B cell (primary cell): ENCODE data around the gene TBPL2. TPM values are rescaled to one million over a fixed set of nuclear protein-coding genes. Genes with fewer than 3 reads are reported as not detected.

Experiments used
- ATAC-seq: fragments of 200-7000 bp; cut with Tn5 transposase; one replicate; pipeline ENCODE4 v1.10.0; 2021; ENCODE audit warnings: low read depth, mild to moderate bottlenecking, moderate number of reproducible peaks, moderate library complexity
- CTCF ChIA-PET: fragments of 350-600 bp; sonication (Branson Sonifier 250); formaldehyde crosslinking; loops from one replicate; lab custom pipeline; 2021; ENCODE audit warnings: antibody characterized with exemption, inconsistent platforms; lab: Charles Lee
- POLR2A ChIA-PET: fragments of 350-600 bp; sonication (Branson Sonifier 250); formaldehyde crosslinking; loops from one replicate; lab custom pipeline; 2021; ENCODE audit warnings: antibody characterized with exemption; lab: Charles Lee
- DNase-seq: peaks from one replicate; pipeline ENCODE4 v3.0.0; 2013
- H2AFZ ChIP-seq: 2 replicates; pipeline ENCODE4 v1.6.1; 2012; ENCODE audit warnings: mild to moderate bottlenecking, low read depth, low read length; ENCODE audit not compliant: insufficient read depth, poor library complexity, severe bottlenecking
- H3K27ac ChIP-seq, 2 donors: 1 replicate in 1 of 2; 2 replicates in 1 of 2; pipeline ENCODE4 v1.5.1; 2012 to 2013; ENCODE audit warnings: low read length in 2 of 2, mild to moderate bottlenecking in 2 of 2, moderate library complexity in 1 of 2
- H3K27me3 ChIP-seq, 4 experiments: fragments of 200-600 bp in 1 of 4; sonication (generic) in 1 of 4; replicated peaks in 1 of 4; 1 replicate in 2 of 4; 2 replicates in 2 of 4; pipeline versions ENCODE4 v1.6.1 to v1.7.0; 2013 to 2016; ENCODE audit warnings: low read length in 3 of 4, mild to moderate bottlenecking in 2 of 4, mixed read lengths in 1 of 4, moderate library complexity in 1 of 4; ENCODE audit not compliant: insufficient read depth in 4 of 4, control insufficient read depth in 3 of 4; ENCODE audit errors: control extremely low read depth in 1 of 4
- H3K36me3 ChIP-seq, 2 experiments: replicated peaks in 1 of 2; 1 replicate in 1 of 2; 2 replicates in 1 of 2; pipeline versions ENCODE4 v1.6.1 to v1.7.1; 2013; ENCODE audit warnings: low read length in 1 of 2; ENCODE audit not compliant: insufficient read depth in 2 of 2, control insufficient read depth in 1 of 2; ENCODE audit errors: control extremely low read depth in 1 of 2, extremely low read depth in 1 of 2
- H3K4me1 ChIP-seq, 2 donors: fragments of 200-600 bp in 1 of 2; sonication (generic) in 1 of 2; 1 replicate in 1 of 2; 2 replicates in 1 of 2; pipeline versions ENCODE4 v1.5.1 to v1.6.1; 2013 to 2017; ENCODE audit warnings: low read length in 2 of 2; ENCODE audit not compliant: control insufficient read depth in 2 of 2, insufficient read depth in 2 of 2
- H3K4me2 ChIP-seq: replicated peaks from 2 replicates; pipeline ENCODE3; 2012; ENCODE audit warnings: mild to moderate bottlenecking, low read depth, low read length; ENCODE audit not compliant: poor library complexity, severe bottlenecking
- H3K4me3 ChIP-seq, 5 experiments: fragments of 200-600 bp in 1 of 5; sonication (generic) in 1 of 5; 1 replicate in 3 of 5; 2 replicates in 2 of 5; pipeline versions ENCODE4 v1.5.1 to v1.7.0; 2011 to 2016; ENCODE audit warnings: low read length in 4 of 5, mild to moderate bottlenecking in 4 of 5, low read depth in 2 of 5, control low read depth in 1 of 5, moderate library complexity in 1 of 5; ENCODE audit not compliant: insufficient read depth in 1 of 5; ENCODE audit errors: control extremely low read depth in 1 of 5, extremely low read depth in 1 of 5
- H3K79me2 ChIP-seq: fragments of 200-600 bp; sonication (generic); one replicate; pipeline ENCODE4 v1.6.0; 2016; ENCODE audit warnings: low read length; ENCODE audit not compliant: control insufficient read depth, insufficient read depth
- H3K9ac ChIP-seq: fragments of 200-600 bp; sonication (generic); 2 replicates; pipeline ENCODE4 v1.6.1; 2017; ENCODE audit warnings: mild to moderate bottlenecking, low read length, moderate library complexity
- H3K9me3 ChIP-seq, 3 donors: one replicate each; pipeline versions ENCODE4 v1.6.1 to v1.7.1; 2013; ENCODE audit warnings: low read length in 2 of 3; ENCODE audit not compliant: control insufficient read depth in 2 of 3, insufficient read depth in 1 of 3; ENCODE audit errors: control extremely low read depth in 1 of 3
- H4K20me1 ChIP-seq: 2 replicates; pipeline ENCODE4 v1.6.0; 2012; ENCODE audit warnings: mild to moderate bottlenecking, low read length; ENCODE audit not compliant: insufficient read depth, control insufficient read depth, poor library complexity, severe bottlenecking
- H3K27ac Mint-ChIP-seq: one replicate; pipeline ENCODE4 v1.8.0; 2021; ENCODE audit warnings: mixed read lengths
- H3K27me3 Mint-ChIP-seq: one replicate; pipeline ENCODE4 v1.8.0; 2021; ENCODE audit warnings: mixed read lengths
- H3K4me1 Mint-ChIP-seq: one replicate; pipeline ENCODE4 v1.8.0; 2021; ENCODE audit warnings: mixed read lengths
- H3K4me3 Mint-ChIP-seq: one replicate; pipeline ENCODE4 v1.8.0; 2021; ENCODE audit warnings: mixed read lengths
- H3K9me3 Mint-ChIP-seq: one replicate; pipeline ENCODE4 v1.8.0; 2022; ENCODE audit warnings: mixed read lengths; ENCODE audit not compliant: insufficient read depth
- CTCF ChIP-seq: fragments of 200-600 bp; IDR thresholded peaks from one replicate; pipeline ENCODE4 v1.8.0; 2022; ENCODE audit warnings: antibody characterized with exemption, mild to moderate bottlenecking
- EZH2 ChIP-seq: IDR thresholded peaks from 2 replicates; pipeline ENCODE4 v1.6.1; 2012; ENCODE audit warnings: borderline replicate concordance, low read depth, mild to moderate bottlenecking, moderate library complexity, low read length; ENCODE audit not compliant: insufficient read depth, poor library complexity, severe bottlenecking
- WGBS: methylation state at CpG from one replicate; pipeline ENCODE4 v1.1.5; 2013; ENCODE audit warnings: missing lambda C conversion rate; ENCODE audit not compliant: insufficient coverage; 5-methylcytosine and 5-hydroxymethylcytosine counted together
- intact Hi-C: fragments of 100-400 bp; cut with micrococcal nuclease; formaldehyde crosslinking; loops from one replicate; pipeline ENCODE4 v1.10.0; 2022
- polyA plus RNA-seq: library from polyadenylated mRNA; depleted of rRNA; stranded (reverse); fragments of >200 nt; gene quantifications from 2 replicates; pipeline ENCODE4 v1.2.3, GENCODE V29; 2012
- total RNA-seq, 2 donors: library from RNA; stranded (reverse); fragments of 120-200 nt in 1 of 2; gene quantifications; 1 replicate in 1 of 2; 2 replicates in 1 of 2; pipeline versions ENCODE4 v1.2.3 to v1.2.4, GENCODE V29; 2013 to 2022

Gene TBPL2
- total and polyA plus RNA-seq, 2 donors (not counting 1 experiment from before 2014, with no cell fraction given) = not detected

- Histone ChIP-seq H3K9ac (no peak overlapping the region), H3K27ac (no peak overlapping the region), H3K4me2 (no peak overlapping the region), H3K27me3 (peaks cover 0 to 2% (median 0%) of the 10 kb centered on the region in 4 experiments), H3K4me3 (no peak overlapping the region), H2AFZ (no peak overlapping the region), H4K20me1 (no peaks in the 10 kb centered on the region), H3K9me3 (no peaks in the 10 kb centered on the region), H3K4me1 (no peaks in the 10 kb centered on the region), H3K36me3 (no peaks in the 10 kb centered on the region), H3K79me2 (no peaks in the 10 kb centered on the region)
- TF ChIP-seq EZH2 (no peak), CTCF (no peak)
- H3K9me3 Mint-ChIP-seq = no peaks in the 10 kb centered on the region
- POLR2A ChIA-PET = interaction anchor here (0.9 kb wide), 1 partner anchor 148 kb away, joined by 3 read pairs; no protein-coding TSS in a partner anchor
- H3K27ac Mint-ChIP-seq = no peak overlapping the region
- no peak overlapping the region for H3K4me3 Mint-ChIP-seq
- peaks cover 6% of the 10 kb centered on the region for H3K27me3 Mint-ChIP-seq
- intact Hi-C loops = loop anchor here (5.0 kb wide), 1 partner anchor 1868 kb away; no protein-coding TSS in a partner anchor
- CTCF ChIA-PET = interaction anchor here (0.7 to 8.0 kb wide), 4 partner anchors 24 to 1029 kb away, joined by 3 to 126 read pairs (median 3); no protein-coding TSS in a partner anchor
- WGBS = 93% methylated on average over 3 of the region's 3 CpGs
- DNase-seq = no peak
- ATAC-seq = no peak
- no peaks in the 10 kb centered on the region for H3K4me1 Mint-ChIP-seq
Measured at GRCh38 chr14:55449116-55449515, 8.7 kb upstream of the TBPL2 start.

GRCh38 chr14:55448141-55448614, 7.8 kb upstream of the TBPL2 start:
- intact Hi-C loops = loop anchor here (5.0 kb wide), 1 partner anchor 1869 kb away; no protein-coding TSS in a partner anchor
- ChIA-PET POLR2A (interaction anchor here (0.9 kb wide), 1 partner anchor 147 kb away, joined by 3 read pairs; no protein-coding TSS in a partner anchor), CTCF (interaction anchor here (1.1 to 8.0 kb wide), 5 partner anchors 10 to 1042 kb away, joined by 3 to 126 read pairs (median 4); no protein-coding TSS in a partner anchor)
- Histone ChIP-seq H3K27ac (no peak overlapping the region), H3K4me3 (no peak overlapping the region), H3K4me1 (no peaks in the 10 kb centered on the region), H2AFZ (no peak overlapping the region), H3K9me3 (no peaks in the 10 kb centered on the region), H3K9ac (no peak overlapping the region), H3K36me3 (no peaks in the 10 kb centered on the region), H4K20me1 (no peaks in the 10 kb centered on the region), H3K79me2 (no peaks in the 10 kb centered on the region), H3K4me2 (no peak overlapping the region), H3K27me3 (no peaks in the 10 kb centered on the region)
- no peaks in the 10 kb centered on the region for H3K4me1 Mint-ChIP-seq
- no peak for DNase-seq
- WGBS = 80% methylated on average over 2 of the region's 3 CpGs
- no peaks in the 10 kb centered on the region for H3K9me3 Mint-ChIP-seq
- no peak for ATAC-seq
- TF ChIP-seq CTCF (no peak), EZH2 (no peak)
- no peaks in the 10 kb centered on the region for H3K27me3 Mint-ChIP-seq
- no peak overlapping the region for H3K27ac Mint-ChIP-seq
- no peak overlapping the region for H3K4me3 Mint-ChIP-seq
